Omental fat pad (tissue), 4 donors: ENCODE results near the gene NRXN2. TPM values are rescaled to one million over a fixed set of nuclear protein-coding genes. Genes with fewer than 3 reads are reported as not detected.

Experiments used
- ATAC-seq: fragments of 150-250 bp; one replicate; pipeline ENCODE4 v1.9.1; 2016; ENCODE audit warnings: mild to moderate bottlenecking, moderate library complexity; ENCODE audit not compliant: low FRiP score
- DNase-seq: peaks from one replicate; pipeline ENCODE4 v3.0.0-alpha.2; 2019; ENCODE audit warnings: low spot score
- total RNA-seq, 4 donors: library from RNA; depleted of rRNA; stranded (reverse); fragments of >200 nt; gene quantifications; one replicate each; pipeline ENCODE4 v1.1.0, GENCODE V29; 2016
- TF ChIP-seq, protein P1 (sequence below), 3 donors: fragments of 450-650 bp; IDR thresholded peaks; one replicate each; pipeline ENCODE4 v1.5.1; 2016 to 2017; ENCODE audit warnings: antibody characterized with exemption in 3 of 3, mild to moderate bottlenecking in 3 of 3, moderate library complexity in 2 of 3

The NRXN2 gene
- total RNA-seq, 4 donors from 2014 or later = 1.5 to 6.3 (median 3.4) TPM

DNA sequence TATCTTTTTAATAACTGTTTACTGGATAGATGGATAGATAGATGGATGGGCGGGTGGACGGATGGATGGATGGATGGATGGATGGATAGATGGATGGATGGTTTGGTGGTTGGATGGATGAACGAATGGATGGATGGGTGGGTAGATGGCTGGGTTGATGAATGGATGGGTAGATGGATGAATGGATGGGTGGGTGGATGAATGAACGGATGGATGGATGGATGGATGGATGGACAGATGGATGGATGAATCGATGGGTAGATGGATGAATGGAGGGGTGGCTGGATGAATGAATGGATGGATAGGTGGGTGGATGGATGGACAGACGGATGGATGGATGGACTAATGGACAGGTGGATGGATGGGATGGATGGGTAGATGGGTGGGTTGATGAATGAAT, 145.8 kb downstream of the NRXN2 start:
- ATAC-seq (no peak), DNase-seq (no peak)
- TF ChIP-seq, protein P1, sequence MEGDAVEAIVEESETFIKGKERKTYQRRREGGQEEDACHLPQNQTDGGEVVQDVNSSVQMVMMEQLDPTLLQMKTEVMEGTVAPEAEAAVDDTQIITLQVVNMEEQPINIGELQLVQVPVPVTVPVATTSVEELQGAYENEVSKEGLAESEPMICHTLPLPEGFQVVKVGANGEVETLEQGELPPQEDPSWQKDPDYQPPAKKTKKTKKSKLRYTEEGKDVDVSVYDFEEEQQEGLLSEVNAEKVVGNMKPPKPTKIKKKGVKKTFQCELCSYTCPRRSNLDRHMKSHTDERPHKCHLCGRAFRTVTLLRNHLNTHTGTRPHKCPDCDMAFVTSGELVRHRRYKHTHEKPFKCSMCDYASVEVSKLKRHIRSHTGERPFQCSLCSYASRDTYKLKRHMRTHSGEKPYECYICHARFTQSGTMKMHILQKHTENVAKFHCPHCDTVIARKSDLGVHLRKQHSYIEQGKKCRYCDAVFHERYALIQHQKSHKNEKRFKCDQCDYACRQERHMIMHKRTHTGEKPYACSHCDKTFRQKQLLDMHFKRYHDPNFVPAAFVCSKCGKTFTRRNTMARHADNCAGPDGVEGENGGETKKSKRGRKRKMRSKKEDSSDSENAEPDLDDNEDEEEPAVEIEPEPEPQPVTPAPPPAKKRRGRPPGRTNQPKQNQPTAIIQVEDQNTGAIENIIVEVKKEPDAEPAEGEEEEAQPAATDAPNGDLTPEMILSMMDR (IDR thresholded peaks at IDR 0.05) = no peak

DNA sequence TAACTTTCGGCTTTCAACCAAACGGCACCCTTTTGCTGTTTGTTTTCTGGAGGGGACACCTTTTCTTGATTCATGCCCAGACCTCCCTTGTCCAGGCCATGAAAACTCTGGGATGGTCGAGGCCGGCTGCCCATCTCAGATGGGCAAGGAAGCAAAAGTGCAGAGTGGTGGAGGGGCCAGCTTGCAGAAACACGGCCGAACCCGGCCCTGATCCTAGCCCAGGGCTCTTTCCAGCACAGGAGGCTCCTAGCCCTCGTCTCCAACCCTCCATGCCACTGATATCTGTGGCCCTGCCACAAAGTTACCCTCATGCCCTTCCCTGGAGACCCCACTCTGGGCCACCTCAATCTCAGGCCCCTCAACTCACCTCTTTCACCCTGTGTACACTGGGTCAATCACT, 150.9 kb downstream of the NRXN2 start:
- DNase-seq = no peak
- ATAC-seq = no peak
- TF ChIP-seq, protein P1 (IDR thresholded peaks at IDR 0.05) = no peak

DNA sequence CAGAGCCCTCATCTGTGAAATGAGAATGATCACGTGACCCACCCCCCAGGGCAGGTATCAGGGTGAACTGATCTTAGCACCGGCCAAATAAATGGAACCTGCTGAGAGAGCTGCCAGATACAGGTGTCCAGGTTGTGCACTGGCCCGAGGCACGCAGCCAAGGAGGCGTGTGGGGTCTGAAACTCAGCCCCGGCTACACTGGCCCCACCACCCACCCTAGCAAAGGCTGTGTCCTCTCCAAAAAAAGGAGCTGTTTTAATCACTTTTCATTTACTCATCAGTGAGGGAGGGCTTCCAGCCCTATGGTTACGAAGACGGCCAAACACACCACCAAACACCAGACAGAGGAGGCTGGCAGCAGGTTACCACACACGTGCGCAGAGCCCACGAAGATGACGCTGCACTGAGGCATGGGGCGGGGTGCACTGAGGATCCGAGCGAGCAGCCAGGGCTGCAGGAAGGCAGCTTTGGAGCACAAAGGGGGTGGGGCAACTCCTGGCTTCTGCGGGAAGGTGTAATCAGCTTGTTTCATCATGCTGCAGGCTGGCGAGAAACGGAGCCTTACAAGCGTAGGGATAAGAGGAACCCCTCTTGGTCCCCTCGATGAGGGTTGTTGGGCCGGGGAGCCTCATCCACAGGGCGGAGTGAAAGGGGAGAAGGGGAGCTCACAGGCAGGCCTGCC, 151.4 kb downstream of the NRXN2 start:
- TF ChIP-seq, protein P1 (IDR thresholded peaks at IDR 0.05) = no peak
- DNase-seq (peak; percentile 32), ATAC-seq (peak; percentile 96)

DNA sequence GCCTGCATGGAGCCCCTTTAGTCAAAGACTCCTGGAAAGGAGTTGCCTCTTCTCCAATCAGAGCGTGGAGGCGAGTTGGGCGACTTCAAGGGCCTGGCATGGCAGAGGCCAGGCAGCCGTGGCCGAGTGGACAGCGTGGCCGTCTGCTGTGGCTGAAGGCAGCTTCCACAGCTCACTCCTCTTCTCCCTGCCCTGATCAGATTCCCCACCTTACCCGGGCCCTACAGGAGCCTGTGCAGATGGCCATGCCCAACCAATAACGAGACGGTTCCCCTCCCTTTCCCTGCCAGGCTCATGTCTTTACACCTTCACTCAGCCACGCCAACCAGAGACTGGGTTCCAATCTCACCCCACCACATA, 152.0 kb downstream of the NRXN2 start:
- TF ChIP-seq, protein P1 (IDR thresholded peaks at IDR 0.05) = no peak
- no peak for DNase-seq
- no peak for ATAC-seq

DNA sequence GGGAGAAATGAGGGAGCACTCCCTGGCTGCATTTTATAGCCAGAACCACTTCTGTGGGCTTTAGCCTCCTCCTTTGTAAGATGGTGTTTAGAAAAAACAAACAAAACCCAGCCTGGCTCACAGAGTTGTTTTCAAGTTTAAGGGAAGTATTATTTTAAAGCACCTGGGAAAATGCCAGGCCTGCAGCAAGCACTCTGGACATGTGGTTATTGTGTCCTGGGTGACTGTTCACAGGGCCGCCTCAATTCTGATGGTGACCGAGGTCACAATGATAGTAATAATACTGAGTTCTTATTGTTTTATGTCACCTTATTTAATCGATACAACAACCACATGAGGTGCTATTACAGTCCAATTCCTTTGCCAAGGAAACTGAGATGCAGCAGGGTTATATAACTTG, 152.7 kb downstream of the NRXN2 start:
- ATAC-seq (no peak), DNase-seq (no peak)
- TF ChIP-seq, protein P1 (IDR thresholded peaks at IDR 0.05) = no peak

DNA sequence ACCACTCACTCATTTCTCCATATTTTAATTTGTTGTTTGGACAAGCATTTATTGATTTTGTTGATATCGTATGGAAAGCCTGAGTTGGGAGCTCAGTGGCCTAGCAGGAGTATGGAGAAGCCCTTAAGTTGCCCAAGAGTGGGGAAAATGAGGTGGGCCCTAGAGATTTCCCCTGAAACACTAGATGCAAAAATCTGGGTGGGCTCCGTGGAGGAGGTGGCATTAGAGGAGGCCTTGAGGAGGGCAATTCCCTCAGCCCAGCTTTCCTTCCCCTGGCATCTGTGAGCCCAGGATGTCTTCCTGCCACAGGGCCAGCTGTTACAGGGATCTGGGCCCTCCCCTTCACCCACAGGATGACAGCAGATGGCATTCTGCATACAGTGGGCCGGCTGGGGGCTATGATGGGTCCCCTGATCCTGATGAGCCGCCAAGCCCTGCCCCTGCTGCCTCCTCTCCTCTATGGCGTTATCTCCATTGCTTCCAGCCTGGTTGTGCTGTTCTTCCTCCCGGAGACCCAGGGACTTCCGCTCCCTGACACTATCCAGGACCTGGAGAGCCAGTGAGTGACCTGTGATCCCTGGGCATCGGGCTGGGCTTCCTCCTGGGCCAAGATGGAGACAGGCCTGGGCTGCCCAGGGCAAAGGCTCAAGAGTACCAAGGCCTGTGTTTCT, 153.6 kb downstream of the NRXN2 start:
- DNase-seq = no peak
- TF ChIP-seq, protein P1 (IDR thresholded peaks at IDR 0.05) = no peak
- ATAC-seq = no peak

DNA sequence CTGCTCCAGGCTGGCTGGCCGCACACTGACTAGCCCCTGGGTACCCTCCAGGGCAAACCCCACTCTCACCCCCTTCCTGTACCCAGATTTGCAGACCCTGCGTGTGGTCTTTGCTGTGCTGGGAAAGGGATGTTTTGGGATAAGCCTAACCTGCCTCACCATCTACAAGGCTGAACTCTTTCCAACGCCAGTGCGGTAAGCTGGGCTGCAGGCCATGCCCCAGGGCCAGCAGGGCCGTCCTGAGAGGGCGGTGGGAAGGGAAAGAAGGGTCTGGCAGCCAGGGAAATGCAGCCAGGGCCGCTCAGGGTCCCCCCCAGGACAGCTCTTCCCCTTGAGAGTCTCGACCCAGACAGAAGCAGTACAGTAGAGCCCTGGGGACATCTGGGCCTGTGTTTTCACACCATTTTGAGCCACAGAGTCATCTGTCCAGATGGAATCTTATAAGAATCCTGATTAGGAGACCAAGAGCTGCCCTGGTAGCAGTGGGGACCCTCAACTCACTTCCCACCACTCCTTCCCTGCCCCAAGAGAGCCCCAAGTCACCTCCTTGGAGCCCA, 154.3 kb downstream of the NRXN2 start:
- TF ChIP-seq, protein P1 (IDR thresholded peaks at IDR 0.05) = no peak
- ATAC-seq = no peak
- no peak for DNase-seq
